ENCODE measurements around the gene OSBPL2. TPM values are rescaled to one million over a fixed set of nuclear protein-coding genes. Genes with fewer than 3 reads are reported as not detected.
A peak's percentile ranks its signal among the peaks of the same experiment; 100 is the strongest.

The OSBPL2 gene
- total and polyA plus RNA-seq, 2 experiments from 2014 or later = 22.2 to 27.9 TPM

GRCh38 chr20:62219101-62219991, 19.0 kb upstream of the OSBPL2 start:
- Histone ChIP-seq H4K20me1 (ENCODE audit: insufficient read depth) (no peaks in the 10 kb centered on the region), H2AFZ (no peak overlapping the region), H3K9ac (no peak overlapping the region), H3K9me3 (ENCODE audit: low read depth) (no peaks in the 10 kb centered on the region), H3K9me2 (ENCODE audit: insufficient read depth) (no peaks in the 10 kb centered on the region), H3F3A (ENCODE audit: insufficient read depth) (no peaks in the 10 kb centered on the region), H3K79me2 (ENCODE audit: insufficient read depth) (no peaks in the 10 kb centered on the region), H3K36me3 (ENCODE audit: low read depth) (no peaks in the 10 kb centered on the region), H3K4me2 (ENCODE audit: unreplicated experiment) (no peak overlapping the region), H3K4me3 (no peak overlapping the region), H3K4me1 (ENCODE audit: insufficient read depth) (no peaks in the 10 kb centered on the region), H3K27ac (no peak overlapping the region), H3K27me3 (replicated peaks; ENCODE audit: insufficient read depth) (peaks cover 24% of the 10 kb centered on the region)
- in situ Hi-C loops (cut with MboI) = no loop called here
- TF ChIP-seq EZH2 (IDR thresholded peaks at IDR 0.05; ENCODE audit: insufficient read depth, poor library complexity, severe bottlenecking) = no peak
- peak; percentile 48 for DNase-seq
- WGBS, 2 experiments (ENCODE audit: low coverage in 1 of 2, low lambda C conversion rate in 2 of 2, missing lambda C conversion rate in 2 of 2) = 2 to 4% methylated on average over 55 to 76 of the region's 84 CpGs

GRCh38 chr20:62219992-62220665, 18.2 kb upstream of the OSBPL2 start, which contains the start of gene HRH3:
HRH3 (minus strand) TSS chr20:62220278; CDS start chr20:62219970, 308 bp downstream.
- Histone ChIP-seq H3K9ac (no peak within 1 kb of the TSS), H4K20me1 (ENCODE audit: insufficient read depth) (no peaks in the 10 kb centered on the region), H3K4me1 (ENCODE audit: insufficient read depth) (no peaks in the 10 kb centered on the region), H3K36me3 (ENCODE audit: low read depth) (no peaks in the 10 kb centered on the region), H3K9me2 (ENCODE audit: insufficient read depth) (no peaks in the 10 kb centered on the region), H3K4me2 (ENCODE audit: unreplicated experiment) (no peak within 1 kb of the TSS), H3K79me2 (ENCODE audit: insufficient read depth) (no peaks in the 10 kb centered on the region), H3K4me3 (no peak within 1 kb of the TSS), H3F3A (ENCODE audit: insufficient read depth) (no peaks in the 10 kb centered on the region), H3K9me3 (ENCODE audit: low read depth) (no peaks in the 10 kb centered on the region), H3K27me3 (replicated peaks; ENCODE audit: insufficient read depth) (peaks cover 30% of the 10 kb centered on the region), H2AFZ (no peak within 1 kb of the TSS), H3K27ac (no peak within 1 kb of the TSS)
- WGBS, 2 experiments (ENCODE audit: low coverage in 1 of 2, low lambda C conversion rate in 2 of 2, missing lambda C conversion rate in 2 of 2) = 3% methylated on average over 35 to 39 of the region's 84 CpGs
- peak; percentile 52 for DNase-seq
- TF ChIP-seq EZH2phosphoT487 (IDR thresholded peaks at IDR 0.05; ENCODE audit: insufficient read depth, low read depth) (no peak), EZH2 (IDR thresholded peaks at IDR 0.05; ENCODE audit: insufficient read depth, poor library complexity, severe bottlenecking) (no peak)
- in situ Hi-C loops (cut with MboI) = no loop called here

GRCh38 chr20:62220666-62221568, 17.4 kb upstream of the OSBPL2 start:
- H3K9me3 ChIP-seq (ENCODE audit: low read depth) = no peaks in the 10 kb centered on the region
- H3K4me2 ChIP-seq (ENCODE audit: unreplicated experiment) = no peak overlapping the region
- H3K4me3 ChIP-seq = no peak overlapping the region
- H3F3A ChIP-seq (ENCODE audit: insufficient read depth) = no peaks in the 10 kb centered on the region
- 2 to 3% methylated on average over 27 to 46 of the region's 46 CpGs for WGBS, 2 experiments (ENCODE audit: low coverage in 1 of 2, low lambda C conversion rate in 2 of 2, missing lambda C conversion rate in 2 of 2)
- no peaks in the 10 kb centered on the region for H3K36me3 ChIP-seq (ENCODE audit: low read depth)
- DNase-seq = no peak
- in situ Hi-C loops (cut with MboI) = no loop called here
- peaks cover 38% of the 10 kb centered on the region for H3K27me3 ChIP-seq (replicated peaks; ENCODE audit: insufficient read depth)
- H3K9me2 ChIP-seq (ENCODE audit: insufficient read depth) = no peaks in the 10 kb centered on the region
- no peak overlapping the region for H3K9ac ChIP-seq
- H3K4me1 ChIP-seq (ENCODE audit: insufficient read depth) = no peaks in the 10 kb centered on the region
- H3K27ac ChIP-seq = no peak overlapping the region
- no peak overlapping the region for H2AFZ ChIP-seq
- no peaks in the 10 kb centered on the region for H4K20me1 ChIP-seq (ENCODE audit: insufficient read depth)
- no peak for TF ChIP-seq EZH2phosphoT487 (IDR thresholded peaks at IDR 0.05; ENCODE audit: insufficient read depth, low read depth)
- peak; percentile 28 for TF ChIP-seq EZH2 (IDR thresholded peaks at IDR 0.05; ENCODE audit: insufficient read depth, poor library complexity, severe bottlenecking)
- no peaks in the 10 kb centered on the region for H3K79me2 ChIP-seq (ENCODE audit: insufficient read depth)

- in situ Hi-C loops (cut with MboI) = no loop called here
- Histone ChIP-seq H4K20me1 (ENCODE audit: insufficient read depth) (no peaks in the 10 kb centered on the region), H3K9ac (no peak overlapping the region), H3K27me3 (replicated peaks; ENCODE audit: insufficient read depth) (peaks cover 40% of the 10 kb centered on the region), H3K79me2 (ENCODE audit: insufficient read depth) (no peaks in the 10 kb centered on the region), H3K4me2 (ENCODE audit: unreplicated experiment) (no peak overlapping the region), H3K9me2 (ENCODE audit: insufficient read depth) (no peaks in the 10 kb centered on the region), H3K27ac (no peak overlapping the region), H3K9me3 (ENCODE audit: low read depth) (no peaks in the 10 kb centered on the region), H2AFZ (no peak overlapping the region), H3K4me1 (ENCODE audit: insufficient read depth) (no peaks in the 10 kb centered on the region), H3F3A (ENCODE audit: insufficient read depth) (no peaks in the 10 kb centered on the region), H3K36me3 (ENCODE audit: low read depth) (no peaks in the 10 kb centered on the region), H3K4me3 (no peak overlapping the region)
- WGBS, 2 experiments (ENCODE audit: low coverage in 1 of 2, low lambda C conversion rate in 2 of 2, missing lambda C conversion rate in 2 of 2) = 69 to 73% methylated on average over 15 to 18 of the region's 18 CpGs
- no peak for DNase-seq
- TF ChIP-seq EZH2phosphoT487 (IDR thresholded peaks at IDR 0.05; ENCODE audit: insufficient read depth, low read depth) = no peak
These were observed 16.0 kb upstream of the OSBPL2 start for GRCh38 chr20:62222266-62222850.
